B cell (primary cell): ENCODE results near the gene IL1RN. TPM values are rescaled to one million over a fixed set of nuclear protein-coding genes. Genes with fewer than 3 reads are reported as not detected.

Experiments used
- ATAC-seq: fragments of 200-7000 bp; cut with Tn5 transposase; one replicate; pipeline ENCODE4 v1.10.0; 2021; ENCODE audit warnings: low read depth, mild to moderate bottlenecking, moderate number of reproducible peaks, moderate library complexity
- CTCF ChIA-PET: fragments of 350-600 bp; sonication (Branson Sonifier 250); formaldehyde crosslinking; loops from one replicate; lab custom pipeline; 2021; ENCODE audit warnings: antibody characterized with exemption, inconsistent platforms; lab: Charles Lee
- POLR2A ChIA-PET: fragments of 350-600 bp; sonication (Branson Sonifier 250); formaldehyde crosslinking; loops from one replicate; lab custom pipeline; 2021; ENCODE audit warnings: antibody characterized with exemption; lab: Charles Lee
- DNase-seq: peaks from one replicate; pipeline ENCODE4 v3.0.0; 2013
- H2AFZ ChIP-seq: 2 replicates; pipeline ENCODE4 v1.6.1; 2012; ENCODE audit warnings: mild to moderate bottlenecking, low read depth, low read length; ENCODE audit not compliant: insufficient read depth, poor library complexity, severe bottlenecking
- H3K27ac ChIP-seq, 2 donors: 1 replicate in 1 of 2; 2 replicates in 1 of 2; pipeline ENCODE4 v1.5.1; 2012 to 2013; ENCODE audit warnings: low read length in 2 of 2, mild to moderate bottlenecking in 2 of 2, moderate library complexity in 1 of 2
- H3K27me3 ChIP-seq, 4 experiments: fragments of 200-600 bp in 1 of 4; sonication (generic) in 1 of 4; replicated peaks in 1 of 4; 1 replicate in 2 of 4; 2 replicates in 2 of 4; pipeline versions ENCODE4 v1.6.1 to v1.7.0; 2013 to 2016; ENCODE audit warnings: low read length in 3 of 4, mild to moderate bottlenecking in 2 of 4, mixed read lengths in 1 of 4, moderate library complexity in 1 of 4; ENCODE audit not compliant: insufficient read depth in 4 of 4, control insufficient read depth in 3 of 4; ENCODE audit errors: control extremely low read depth in 1 of 4
- H3K36me3 ChIP-seq, 2 experiments: replicated peaks in 1 of 2; 1 replicate in 1 of 2; 2 replicates in 1 of 2; pipeline versions ENCODE4 v1.6.1 to v1.7.1; 2013; ENCODE audit warnings: low read length in 1 of 2; ENCODE audit not compliant: insufficient read depth in 2 of 2, control insufficient read depth in 1 of 2; ENCODE audit errors: control extremely low read depth in 1 of 2, extremely low read depth in 1 of 2
- H3K4me1 ChIP-seq, 2 donors: fragments of 200-600 bp in 1 of 2; sonication (generic) in 1 of 2; 1 replicate in 1 of 2; 2 replicates in 1 of 2; pipeline versions ENCODE4 v1.5.1 to v1.6.1; 2013 to 2017; ENCODE audit warnings: low read length in 2 of 2; ENCODE audit not compliant: control insufficient read depth in 2 of 2, insufficient read depth in 2 of 2
- H3K4me2 ChIP-seq: replicated peaks from 2 replicates; pipeline ENCODE3; 2012; ENCODE audit warnings: mild to moderate bottlenecking, low read depth, low read length; ENCODE audit not compliant: poor library complexity, severe bottlenecking
- H3K4me3 ChIP-seq, 5 experiments: fragments of 200-600 bp in 1 of 5; sonication (generic) in 1 of 5; 1 replicate in 3 of 5; 2 replicates in 2 of 5; pipeline versions ENCODE4 v1.5.1 to v1.7.0; 2011 to 2016; ENCODE audit warnings: low read length in 4 of 5, mild to moderate bottlenecking in 4 of 5, low read depth in 2 of 5, control low read depth in 1 of 5, moderate library complexity in 1 of 5; ENCODE audit not compliant: insufficient read depth in 1 of 5; ENCODE audit errors: control extremely low read depth in 1 of 5, extremely low read depth in 1 of 5
- H3K79me2 ChIP-seq: fragments of 200-600 bp; sonication (generic); one replicate; pipeline ENCODE4 v1.6.0; 2016; ENCODE audit warnings: low read length; ENCODE audit not compliant: control insufficient read depth, insufficient read depth
- H3K9ac ChIP-seq: fragments of 200-600 bp; sonication (generic); 2 replicates; pipeline ENCODE4 v1.6.1; 2017; ENCODE audit warnings: mild to moderate bottlenecking, low read length, moderate library complexity
- H3K9me3 ChIP-seq, 3 donors: one replicate each; pipeline versions ENCODE4 v1.6.1 to v1.7.1; 2013; ENCODE audit warnings: low read length in 2 of 3; ENCODE audit not compliant: control insufficient read depth in 2 of 3, insufficient read depth in 1 of 3; ENCODE audit errors: control extremely low read depth in 1 of 3
- H4K20me1 ChIP-seq: 2 replicates; pipeline ENCODE4 v1.6.0; 2012; ENCODE audit warnings: mild to moderate bottlenecking, low read length; ENCODE audit not compliant: insufficient read depth, control insufficient read depth, poor library complexity, severe bottlenecking
- H3K27ac Mint-ChIP-seq: one replicate; pipeline ENCODE4 v1.8.0; 2021; ENCODE audit warnings: mixed read lengths
- H3K27me3 Mint-ChIP-seq: one replicate; pipeline ENCODE4 v1.8.0; 2021; ENCODE audit warnings: mixed read lengths
- H3K4me1 Mint-ChIP-seq: one replicate; pipeline ENCODE4 v1.8.0; 2021; ENCODE audit warnings: mixed read lengths
- H3K4me3 Mint-ChIP-seq: one replicate; pipeline ENCODE4 v1.8.0; 2021; ENCODE audit warnings: mixed read lengths
- H3K9me3 Mint-ChIP-seq: one replicate; pipeline ENCODE4 v1.8.0; 2022; ENCODE audit warnings: mixed read lengths; ENCODE audit not compliant: insufficient read depth
- EZH2 ChIP-seq: IDR thresholded peaks from 2 replicates; pipeline ENCODE4 v1.6.1; 2012; ENCODE audit warnings: borderline replicate concordance, low read depth, mild to moderate bottlenecking, moderate library complexity, low read length; ENCODE audit not compliant: insufficient read depth, poor library complexity, severe bottlenecking
- WGBS: methylation state at CpG from one replicate; pipeline ENCODE4 v1.1.5; 2013; ENCODE audit warnings: missing lambda C conversion rate; ENCODE audit not compliant: insufficient coverage; 5-methylcytosine and 5-hydroxymethylcytosine counted together
- intact Hi-C: fragments of 100-400 bp; cut with micrococcal nuclease; formaldehyde crosslinking; loops from one replicate; pipeline ENCODE4 v1.10.0; 2022
- polyA plus RNA-seq: library from polyadenylated mRNA; depleted of rRNA; stranded (reverse); fragments of >200 nt; gene quantifications from 2 replicates; pipeline ENCODE4 v1.2.3, GENCODE V29; 2012
- total RNA-seq, 2 donors: library from RNA; stranded (reverse); fragments of 120-200 nt in 1 of 2; gene quantifications; 1 replicate in 1 of 2; 2 replicates in 1 of 2; pipeline versions ENCODE4 v1.2.3 to v1.2.4, GENCODE V29; 2013 to 2022
- TF ChIP-seq, protein P1 (sequence below): fragments of 200-600 bp; IDR thresholded peaks from one replicate; pipeline ENCODE4 v1.8.0; 2022; ENCODE audit warnings: antibody characterized with exemption, mild to moderate bottlenecking

Gene IL1RN
- total and polyA plus RNA-seq, 2 donors (not counting 1 experiment from before 2014, with no cell fraction given) = 0.79 TPM; not detected in 1

DNA sequence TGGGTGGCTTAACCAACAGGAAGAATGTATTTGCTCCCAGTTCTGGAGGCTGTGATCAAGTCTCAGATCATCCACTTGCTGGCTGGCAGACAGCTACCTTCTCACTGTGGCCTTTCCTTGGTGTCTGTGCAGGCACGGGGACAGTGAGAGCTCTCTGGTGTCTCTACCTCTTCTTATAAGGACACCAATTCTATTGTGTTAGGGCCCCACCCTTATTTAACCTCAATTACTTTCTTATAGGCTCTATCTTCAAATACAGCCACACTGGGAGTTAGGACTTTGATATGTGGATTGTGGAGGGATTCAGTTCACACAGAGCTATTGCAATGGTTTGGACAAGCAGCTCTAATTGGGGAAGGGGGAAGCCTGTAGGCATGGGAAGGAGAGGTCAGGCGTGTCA is 25.3 kb upstream of the IL1RN start:
- no peak overlapping the region for H3K4me2 ChIP-seq
- H3K27ac ChIP-seq = no peak overlapping the region
- H3K4me3 ChIP-seq = no peak overlapping the region
- no peak overlapping the region for H2AFZ ChIP-seq
- Mint-ChIP-seq H3K27ac (no peak overlapping the region), H3K4me1 (peaks cover 13% of the 10 kb centered on the region), H3K4me3 (no peak overlapping the region), H3K9me3 (peaks cover 2% of the 10 kb centered on the region), H3K27me3 (peaks cover 7% of the 10 kb centered on the region)
- peaks cover 0 to 10% (median 0%) of the 10 kb centered on the region in 3 donors for H3K9me3 ChIP-seq
- WGBS = 96% methylated on average over 2 of the region's 2 CpGs
- no peaks in the 10 kb centered on the region for H3K79me2 ChIP-seq
- CTCF ChIA-PET = interaction anchor here (2.3 kb wide), 1 partner anchor 22 kb away, joined by 4 read pairs; no protein-coding TSS in a partner anchor
- H3K36me3 ChIP-seq = no peaks in the 10 kb centered on the region
- peaks cover 7 to 11% of the 10 kb centered on the region in 2 donors for H3K4me1 ChIP-seq
- H3K27me3 ChIP-seq = no peaks in the 10 kb centered on the region
- no peak overlapping the region for H3K9ac ChIP-seq
- TF ChIP-seq EZH2 = no peak
- TF ChIP-seq, protein P1, sequence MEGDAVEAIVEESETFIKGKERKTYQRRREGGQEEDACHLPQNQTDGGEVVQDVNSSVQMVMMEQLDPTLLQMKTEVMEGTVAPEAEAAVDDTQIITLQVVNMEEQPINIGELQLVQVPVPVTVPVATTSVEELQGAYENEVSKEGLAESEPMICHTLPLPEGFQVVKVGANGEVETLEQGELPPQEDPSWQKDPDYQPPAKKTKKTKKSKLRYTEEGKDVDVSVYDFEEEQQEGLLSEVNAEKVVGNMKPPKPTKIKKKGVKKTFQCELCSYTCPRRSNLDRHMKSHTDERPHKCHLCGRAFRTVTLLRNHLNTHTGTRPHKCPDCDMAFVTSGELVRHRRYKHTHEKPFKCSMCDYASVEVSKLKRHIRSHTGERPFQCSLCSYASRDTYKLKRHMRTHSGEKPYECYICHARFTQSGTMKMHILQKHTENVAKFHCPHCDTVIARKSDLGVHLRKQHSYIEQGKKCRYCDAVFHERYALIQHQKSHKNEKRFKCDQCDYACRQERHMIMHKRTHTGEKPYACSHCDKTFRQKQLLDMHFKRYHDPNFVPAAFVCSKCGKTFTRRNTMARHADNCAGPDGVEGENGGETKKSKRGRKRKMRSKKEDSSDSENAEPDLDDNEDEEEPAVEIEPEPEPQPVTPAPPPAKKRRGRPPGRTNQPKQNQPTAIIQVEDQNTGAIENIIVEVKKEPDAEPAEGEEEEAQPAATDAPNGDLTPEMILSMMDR = no peak
- H4K20me1 ChIP-seq = no peaks in the 10 kb centered on the region
- no peak for ATAC-seq
- POLR2A ChIA-PET = no interaction called here
- intact Hi-C loops = no loop called here
- DNase-seq = no peak

DNA sequence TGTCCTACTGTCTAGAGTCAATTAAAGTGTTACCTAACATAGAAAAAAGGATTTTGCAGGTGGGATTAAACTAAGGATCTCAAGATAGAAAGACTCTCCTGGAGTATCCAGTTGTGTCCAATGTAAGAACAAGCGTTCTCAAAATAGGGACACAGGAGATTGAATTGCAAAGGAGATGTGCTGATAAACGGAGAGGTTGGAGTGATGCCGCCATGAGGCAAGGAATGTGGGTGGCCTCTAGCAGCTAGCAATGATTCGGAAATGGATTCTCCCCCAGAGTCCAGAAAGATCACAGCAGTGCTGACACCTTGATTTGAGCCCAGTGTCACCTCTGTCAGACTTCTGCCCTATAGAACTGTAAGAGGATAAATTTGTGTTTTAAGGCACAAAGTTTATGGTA is 24.1 kb upstream of the IL1RN start:
- H3K36me3 ChIP-seq = no peaks in the 10 kb centered on the region
- no peaks in the 10 kb centered on the region for H3K79me2 ChIP-seq
- H3K27ac Mint-ChIP-seq = no peak overlapping the region
- peaks cover 8% of the 10 kb centered on the region for H3K27me3 Mint-ChIP-seq
- H3K27me3 ChIP-seq = no peaks in the 10 kb centered on the region
- DNase-seq (no peak), ATAC-seq (no peak)
- peaks cover 0 to 10% (median 0%) of the 10 kb centered on the region in 3 donors for H3K9me3 ChIP-seq
- no peak overlapping the region for H3K4me2 ChIP-seq
- intact Hi-C loops = no loop called here
- H3K4me3 ChIP-seq = no peak overlapping the region
- H2AFZ ChIP-seq = no peak overlapping the region
- H3K4me3 Mint-ChIP-seq = no peak overlapping the region
- H3K9ac ChIP-seq = no peak overlapping the region
- TF ChIP-seq EZH2 = no peak
- TF ChIP-seq, protein P1 = no peak
- WGBS = 100% methylated on average over 4 of the region's 4 CpGs
- ChIA-PET CTCF (no interaction called here), POLR2A (no interaction called here)
- no peak overlapping the region for H3K27ac ChIP-seq
- peaks cover 3 to 4% of the 10 kb centered on the region in 2 donors for H3K4me1 ChIP-seq
- H3K4me1 Mint-ChIP-seq = peaks cover 3% of the 10 kb centered on the region
- no peaks in the 10 kb centered on the region for H4K20me1 ChIP-seq
- peaks cover 2% of the 10 kb centered on the region for H3K9me3 Mint-ChIP-seq
